CD4-positive, alpha-beta T cell treated with Interleukin-21 for 1 hour (primary cell): ENCODE measurements around the gene CDH11.
A peak's percentile ranks its signal among the peaks of the same experiment; 100 is the strongest.

ENCODE experiments used
- DNase-seq: peaks from one replicate; pipeline ENCODE4 v3.0.0-alpha.2; 2020

CDH11 gene

GRCh38 chr16:65121870-65122723 lies at the start of gene CDH11:
Gene CDH11, minus strand, starts transcription at chr16:65122063. Its CDS starts 117,194 bp downstream, at chr16:65004869.
- DNase-seq: no peak

- DNase-seq: no peak
Measured at GRCh38 chr16:65154321-65154720, 32.5 kb upstream of the CDH11 start.

- no peak for DNase-seq
Measured at GRCh38 chr16:65153365-65154105, 31.7 kb upstream of the CDH11 start.

- DNase-seq: no peak
Measured at GRCh38 chr16:65148804-65149203, 26.9 kb upstream of the CDH11 start.

- no peak for DNase-seq
Measured at GRCh38 chr16:65142276-65142675, 20.4 kb upstream of the CDH11 start.

- DNase-seq: no peak
Measured at GRCh38 chr16:65136681-65137080, 14.8 kb upstream of the CDH11 start.

GRCh38 chr16:65126845-65127624 lies 5.2 kb upstream of the CDH11 start:
- no peak for DNase-seq

- no peak for DNase-seq
Measured at GRCh38 chr16:65125871-65126270, 4.0 kb upstream of the CDH11 start.

- DNase-seq: no peak
Measured at GRCh38 chr16:65125322-65125721, 3.5 kb upstream of the CDH11 start.

- DNase-seq: no peak
Measured at GRCh38 chr16:65124596-65124995, 2.7 kb upstream of the CDH11 start.

- DNase-seq: no peak
Measured at GRCh38 chr16:65124212-65124548, 2.3 kb upstream of the CDH11 start.

- no peak for DNase-seq
Measured at GRCh38 chr16:65123396-65124211, 1.7 kb upstream of the CDH11 start.

- DNase-seq: no peak
Measured at GRCh38 chr16:65122724-65123395, 997 bp upstream of the CDH11 start.

- no peak for DNase-seq
Measured at GRCh38 chr16:65120831-65121721, 787 bp downstream of the CDH11 start.

- DNase-seq: no peak
Measured at GRCh38 chr16:65120461-65120830, 1.4 kb downstream of the CDH11 start.

- DNase-seq: no peak
Measured at GRCh38 chr16:65119901-65120401, 1.9 kb downstream of the CDH11 start.

GRCh38 chr16:65119435-65119834 lies 2.4 kb downstream of the CDH11 start:
- DNase-seq: no peak

GRCh38 chr16:65118871-65119270 lies 3.0 kb downstream of the CDH11 start:
- DNase-seq: no peak

- peak; percentile 31 for DNase-seq
Measured at GRCh38 chr16:65117811-65118448, 3.9 kb downstream of the CDH11 start.

- no peak for DNase-seq
Measured at GRCh38 chr16:65116818-65117430, 4.9 kb downstream of the CDH11 start.
